Gastroesophageal sphincter (tissue), 4 donors: ENCODE results near the gene OFD1. TPM values are rescaled to one million over a fixed set of nuclear protein-coding genes. Genes with fewer than 3 reads are reported as not detected.

Experiments
- ATAC-seq: fragments of 150-250 bp; one replicate; pipeline ENCODE4 v1.9.1; 2016; ENCODE audit warnings: mild to moderate bottlenecking, moderate library complexity
- H3K27ac ChIP-seq, 4 donors: fragments of 200-600 bp; sonication (generic) in 3 of 4; 1 replicate in 3 of 4; 2 replicates in 1 of 4; pipeline ENCODE4 v1.5.1; 2016 to 2019
- H3K27me3 ChIP-seq: fragments of 200-600 bp; sonication (generic); one replicate; pipeline ENCODE4 v1.5.1; 2019
- H3K36me3 ChIP-seq, 2 donors: fragments of 200-600 bp; sonication (generic); one replicate each; pipeline ENCODE4 v1.5.1; 2019; ENCODE audit warnings: control low read depth in 1 of 2
- H3K4me1 ChIP-seq, 3 donors: fragments of 200-600 bp; sonication (generic); 1 replicate in 2 of 3; 2 replicates in 1 of 3; pipeline ENCODE4 v1.5.1; 2016 to 2019; ENCODE audit warnings: control low read depth in 2 of 3
- H3K4me3 ChIP-seq, 2 donors: fragments of 200-600 bp; sonication (generic); one replicate each; pipeline ENCODE4 v1.5.1; 2019; ENCODE audit warnings: mild to moderate bottlenecking in 1 of 2, moderate library complexity in 1 of 2
- H3K9me3 ChIP-seq, 3 donors: fragments of 200-600 bp; sonication (generic); one replicate each; pipeline ENCODE4 v1.5.1; 2017 to 2019; ENCODE audit warnings: control low read depth in 2 of 3
- CTCF ChIP-seq, 4 experiments: fragments of 200-600 bp in 2 of 4; fragments of 450-650 bp in 2 of 4; sonication (generic) in 1 of 4; IDR thresholded peaks; one replicate each; pipeline ENCODE4 v1.5.1; 2017 to 2019; ENCODE audit warnings: antibody characterized with exemption in 4 of 4, mild to moderate bottlenecking in 2 of 4, moderate library complexity in 2 of 4
- EP300 ChIP-seq: sonication (generic); formaldehyde crosslinking; IDR thresholded peaks from one replicate; pipeline ENCODE4 v1.6.1; 2017; ENCODE audit warnings: antibody characterized with exemption, mild to moderate bottlenecking
- POLR2A ChIP-seq, 2 donors: fragments of 450-650 bp; IDR thresholded peaks; one replicate each; pipeline ENCODE4 v1.6.1; 2017; ENCODE audit warnings: antibody characterized with exemption in 2 of 2, mild to moderate bottlenecking in 2 of 2, moderate library complexity in 1 of 2
- POLR2AphosphoS5 ChIP-seq: sonication (generic); formaldehyde crosslinking; IDR thresholded peaks from one replicate; pipeline ENCODE4 v1.6.1; 2017; ENCODE audit warnings: antibody characterized with exemption
- WGBS, 2 donors: methylation state at CpG; one replicate each; pipeline ENCODE4 v1.1.5; 2018; ENCODE audit warnings: low coverage in 1 of 2; 5-methylcytosine and 5-hydroxymethylcytosine counted together
- total RNA-seq, 4 donors: library from RNA; depleted of rRNA; stranded (reverse); fragments of >200 nt; gene quantifications; one replicate each; pipeline ENCODE4 v1.1.0, GENCODE V29; 2016

Gene OFD1
- total RNA-seq, 4 donors from 2014 or later = 15.2 to 26.6 (median 22.5) TPM

GRCh38 chrX:13791145-13791544 lies 56.6 kb downstream of the OFD1 start:
- Histone ChIP-seq H3K27ac (peak overlapping the region; percentile 70 to 81 (median 78)), H3K36me3 (no peaks in the 10 kb centered on the region), H3K4me1 (peaks cover 0 to 12% (median 0%) of the 10 kb centered on the region in 3 donors), H3K9me3 (no peaks in the 10 kb centered on the region), H3K4me3 (no peak overlapping the region), H3K27me3 (no peaks in the 10 kb centered on the region)
- 67 to 95% methylated on average over 2 of the region's 2 CpGs for WGBS, 2 donors
- ATAC-seq = no peak
- TF ChIP-seq POLR2AphosphoS5 (no peak), POLR2A (IDR thresholded peaks at IDR 0.05) (no peak), EP300 (no peak), CTCF (IDR thresholded peaks at IDR 0.05) (no peak)

DNA sequence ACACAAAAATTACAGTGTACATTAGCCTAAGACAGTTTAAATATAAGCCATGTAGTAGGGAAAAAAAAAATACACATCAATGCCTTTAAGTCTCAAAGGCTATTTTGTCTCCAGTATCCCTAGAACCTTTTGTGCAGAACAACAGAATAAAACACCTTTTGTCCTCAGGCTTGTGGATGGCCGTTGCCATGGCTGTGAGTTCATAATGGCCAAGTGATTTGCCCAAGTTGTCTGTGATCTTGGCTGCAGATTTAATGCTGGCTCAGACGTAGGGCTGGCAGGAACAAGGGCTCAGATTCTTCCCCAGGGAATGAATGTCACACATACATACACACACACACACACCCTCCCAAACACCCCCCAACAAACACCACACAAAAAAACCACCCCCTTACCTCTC lies 57.0 kb downstream of the OFD1 start:
- Histone ChIP-seq H3K9me3 (no peaks in the 10 kb centered on the region), H3K36me3 (no peaks in the 10 kb centered on the region), H3K27ac (peak overlapping the region; percentile 70 to 81 (median 78)), H3K27me3 (no peaks in the 10 kb centered on the region), H3K4me3 (no peak overlapping the region), H3K4me1 (peaks cover 0 to 12% (median 0%) of the 10 kb centered on the region in 3 donors)
- TF ChIP-seq POLR2AphosphoS5 = no peak
- no peak for TF ChIP-seq POLR2A (IDR thresholded peaks at IDR 0.05)
- no peak for TF ChIP-seq CTCF (IDR thresholded peaks at IDR 0.05)
- no peak for TF ChIP-seq EP300
- WGBS, 2 donors = 0 to 17% methylated on average over 1 to 2 of the region's 2 CpGs
- ATAC-seq = no peak

- Histone ChIP-seq H3K4me1 (peaks cover 0 to 12% (median 0%) of the 10 kb centered on the region in 3 donors), H3K27me3 (no peaks in the 10 kb centered on the region), H3K36me3 (no peaks in the 10 kb centered on the region), H3K4me3 (no peak overlapping the region), H3K27ac (peak overlapping the region in 1 of 4 donors; percentile 19), H3K9me3 (no peaks in the 10 kb centered on the region)
- 59 to 69% methylated on average over 2 of the region's 2 CpGs for WGBS, 2 donors
- TF ChIP-seq EP300 (no peak), POLR2AphosphoS5 (no peak), POLR2A (IDR thresholded peaks at IDR 0.05) (no peak), CTCF (IDR thresholded peaks at IDR 0.05) (no peak)
- no peak for ATAC-seq
Observed at GRCh38 chrX:13793897-13794296, 59.3 kb downstream of the OFD1 start.

DNA sequence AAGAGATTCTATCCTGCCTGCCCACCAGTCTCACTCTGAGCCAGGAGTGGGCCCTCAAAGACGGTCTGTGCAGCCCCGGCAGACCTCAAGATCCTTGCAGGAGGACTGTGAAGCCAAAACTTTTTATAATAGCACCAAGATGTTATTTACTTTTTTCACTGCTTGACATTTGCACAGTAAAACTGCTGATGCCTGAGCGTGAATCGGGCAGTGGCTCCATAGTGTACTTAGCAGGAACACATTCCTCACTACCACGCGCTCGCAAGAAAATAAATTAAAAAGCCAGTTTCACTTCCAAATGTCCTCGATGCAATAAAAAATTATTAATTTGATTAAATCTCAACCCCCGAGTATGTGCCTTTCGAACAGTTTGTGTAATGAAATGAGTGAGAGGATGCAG lies 59.9 kb downstream of the OFD1 start:
- Histone ChIP-seq H3K4me1 (peaks cover 0 to 12% (median 0%) of the 10 kb centered on the region in 3 donors), H3K36me3 (no peaks in the 10 kb centered on the region), H3K9me3 (no peaks in the 10 kb centered on the region), H3K4me3 (no peak overlapping the region), H3K27ac (no peak overlapping the region), H3K27me3 (no peaks in the 10 kb centered on the region)
- TF ChIP-seq CTCF (IDR thresholded peaks at IDR 0.05) (no peak), EP300 (no peak), POLR2AphosphoS5 (no peak), POLR2A (IDR thresholded peaks at IDR 0.05) (no peak)
- no peak for ATAC-seq
- WGBS, 2 donors = 67 to 87% methylated on average over 6 to 8 of the region's 10 CpGs

- H3K4me1 ChIP-seq = no peaks in the 10 kb centered on the region
- no peak for TF ChIP-seq CTCF (IDR thresholded peaks at IDR 0.05)
- no peak for ATAC-seq
- 71 to 95% methylated on average over 1 to 4 of the region's 4 CpGs for WGBS, 2 donors
- H3K36me3 ChIP-seq = no peaks in the 10 kb centered on the region
- H3K4me3 ChIP-seq = no peak overlapping the region
- no peaks in the 10 kb centered on the region for H3K9me3 ChIP-seq
- H3K27me3 ChIP-seq = no peaks in the 10 kb centered on the region
- no peak overlapping the region for H3K27ac ChIP-seq
Observed at GRCh38 chrX:13797512-13797911, 63.0 kb downstream of the OFD1 start.
